NT2/D1 (cell line): ENCODE data around the gene C6orf132.

Source experiments
- DNase-seq: peaks from one replicate; pipeline ENCODE4 v3.0.0-alpha.2; 2011; ENCODE audit warnings: low read depth, low spot score
- H3K27me3 ChIP-seq: 2 replicates; pipeline ENCODE4 v1.6.0; 2011; ENCODE audit warnings: mild to moderate bottlenecking; ENCODE audit not compliant: insufficient read length, insufficient read depth
- H3K36me3 ChIP-seq: 2 replicates; pipeline ENCODE4 v1.6.1; 2011; ENCODE audit warnings: mild to moderate bottlenecking, low read length, mixed read lengths; ENCODE audit not compliant: insufficient read depth, insufficient read length
- H3K4me1 ChIP-seq: 2 replicates; pipeline ENCODE4 v1.5.1; 2011; ENCODE audit not compliant: insufficient read depth, insufficient read length
- H3K4me3 ChIP-seq: 2 replicates; pipeline ENCODE4 v1.5.1; 2011; ENCODE audit warnings: low read depth; ENCODE audit not compliant: insufficient read length
- H3K9ac ChIP-seq: 2 replicates; pipeline ENCODE4 v1.6.0; 2011; ENCODE audit warnings: low read depth; ENCODE audit not compliant: insufficient read length
- H3K9me3 ChIP-seq: 2 replicates; pipeline ENCODE4 v1.5.1; 2011; ENCODE audit warnings: mild to moderate bottlenecking, low read length; ENCODE audit not compliant: insufficient read depth
- SUZ12 ChIP-seq: IDR thresholded peaks from 2 replicates; pipeline ENCODE4 v1.6.1; 2011; ENCODE audit not compliant: insufficient read length, insufficient read depth; ENCODE audit errors: extremely low read depth
- YY1 ChIP-seq: IDR thresholded peaks from 2 replicates; pipeline ENCODE4 v1.6.1; 2011; ENCODE audit not compliant: insufficient read length, insufficient read depth
- ZNF274 ChIP-seq: IDR thresholded peaks from 2 replicates; pipeline ENCODE4 v1.6.1; 2011; ENCODE audit warnings: mild to moderate bottlenecking, low read depth, low read length

Gene C6orf132

DNA sequence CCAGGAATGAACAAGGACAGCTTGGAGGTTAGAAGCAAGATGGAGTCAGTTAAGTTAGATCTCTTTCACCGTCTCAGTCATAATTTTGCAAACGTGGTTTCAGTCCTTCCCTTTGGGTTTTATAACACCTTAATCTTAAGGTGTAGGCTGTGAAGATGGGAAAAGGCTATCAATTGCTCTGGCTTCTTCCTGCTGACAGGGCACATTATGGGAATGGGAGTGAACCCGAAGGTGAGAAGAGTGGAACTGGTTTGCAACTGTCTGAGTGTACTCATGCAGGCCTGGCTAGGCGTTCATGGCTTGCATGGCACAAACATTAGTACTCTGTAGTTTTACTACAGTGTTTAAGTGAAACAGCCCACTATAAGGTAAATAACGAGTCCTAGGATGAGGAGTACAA, 82.7 kb downstream of the C6orf132 start:
- Histone ChIP-seq H3K9ac (no peak overlapping the region), H3K36me3 (peaks cover 43% of the 10 kb centered on the region), H3K9me3 (no peaks in the 10 kb centered on the region), H3K27me3 (no peaks in the 10 kb centered on the region), H3K4me1 (no peaks in the 10 kb centered on the region), H3K4me3 (no peak overlapping the region)
- TF ChIP-seq YY1 (no peak), ZNF274 (no peak), SUZ12 (no peak)
- DNase-seq, result no peak

DNA sequence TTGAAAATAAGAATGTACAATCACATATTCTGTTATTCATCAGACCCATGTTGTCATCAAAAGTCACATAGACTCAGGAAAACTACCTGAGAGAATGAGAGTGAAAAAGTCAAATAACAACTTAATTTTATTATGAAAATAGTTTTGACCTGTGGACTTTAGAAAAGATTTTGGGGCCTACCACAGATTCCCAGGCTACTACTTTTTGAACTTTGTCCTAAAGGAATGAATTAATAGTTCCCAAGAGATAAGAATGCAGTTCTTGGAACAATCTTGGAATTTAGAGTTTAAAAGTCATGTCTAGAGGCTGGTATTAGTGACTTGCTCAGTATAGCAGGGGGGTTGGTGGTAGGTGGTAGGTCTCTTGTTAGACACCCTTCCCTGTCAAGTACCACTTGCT, 88.8 kb downstream of the C6orf132 start:
- no peak overlapping the region for H3K9ac ChIP-seq
- H3K36me3 ChIP-seq, result peaks cover 46% of the 10 kb centered on the region
- H3K4me3 ChIP-seq, result no peak overlapping the region
- H3K9me3 ChIP-seq, result no peaks in the 10 kb centered on the region
- no peak for TF ChIP-seq ZNF274
- TF ChIP-seq YY1, result no peak
- TF ChIP-seq SUZ12, result no peak
- H3K27me3 ChIP-seq, result peaks cover 14% of the 10 kb centered on the region
- no peak for DNase-seq
- H3K4me1 ChIP-seq, result no peaks in the 10 kb centered on the region

DNA sequence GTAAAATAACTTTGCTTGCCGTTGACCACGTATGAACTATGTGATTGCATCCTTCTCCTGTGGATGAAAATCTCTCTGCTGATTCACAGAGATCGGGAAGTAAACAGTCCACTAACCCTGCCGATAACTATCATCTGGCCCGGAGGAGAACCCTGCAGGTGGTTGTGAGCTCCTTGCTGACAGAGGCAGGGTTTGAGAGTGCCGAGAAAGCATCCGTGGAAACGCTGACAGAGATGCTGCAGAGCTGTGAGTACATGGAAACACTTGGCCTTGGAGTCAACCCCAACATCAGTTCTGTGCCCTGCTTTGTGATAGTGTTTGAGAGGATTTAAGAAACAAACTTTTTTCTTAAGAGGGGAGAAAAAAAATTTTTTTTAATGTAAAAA, 91.2 kb downstream of the C6orf132 start:
- H3K4me1 ChIP-seq, result peaks cover 7% of the 10 kb centered on the region
- no peak for TF ChIP-seq SUZ12
- no peak for TF ChIP-seq ZNF274
- no peak for TF ChIP-seq YY1
- H3K9ac ChIP-seq, result no peak overlapping the region

More for the DNA sequence above, 91.2 kb downstream of the C6orf132 start:
- Histone ChIP-seq H3K9me3 (no peaks in the 10 kb centered on the region), H3K4me3 (no peak overlapping the region), H3K27me3 (peaks cover 37% of the 10 kb centered on the region), H3K36me3 (peaks cover 30% of the 10 kb centered on the region)
- DNase-seq, result no peak
